HS-27A (cell line): ENCODE results near the gene TOLLIP.
"Not testable (repeated sequence)": the region's sequence is repeated elsewhere in the genome, so short reads cannot be mapped to it uniquely, and the experiment has no call there.

ENCODE experiments used
- DNase-seq: peaks from one replicate; pipeline ENCODE4 v3.0.0-alpha.2; 2012; ENCODE audit warnings: low read depth, missing footprints

Gene TOLLIP

DNA sequence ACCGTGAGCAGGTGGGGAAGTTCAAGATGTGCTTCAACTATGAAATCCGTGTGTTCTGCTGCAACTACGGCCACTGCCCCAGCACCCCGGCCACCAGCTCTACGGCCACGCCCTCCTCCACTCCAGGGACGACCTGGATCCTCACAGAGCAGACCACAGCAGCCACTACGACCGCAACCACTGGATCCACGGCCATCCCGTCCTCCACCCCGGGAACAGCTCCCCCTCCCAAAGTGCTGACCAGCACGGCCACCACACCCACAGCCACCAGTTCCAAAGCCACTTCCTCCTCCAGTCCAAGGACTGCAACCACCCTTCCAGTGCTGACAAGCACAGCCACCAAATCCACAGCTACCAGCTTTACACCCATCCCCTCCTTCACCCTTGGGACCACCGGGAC, 63.7 kb downstream of the TOLLIP start:
- DNase-seq: not testable (repeated sequence)

DNA sequence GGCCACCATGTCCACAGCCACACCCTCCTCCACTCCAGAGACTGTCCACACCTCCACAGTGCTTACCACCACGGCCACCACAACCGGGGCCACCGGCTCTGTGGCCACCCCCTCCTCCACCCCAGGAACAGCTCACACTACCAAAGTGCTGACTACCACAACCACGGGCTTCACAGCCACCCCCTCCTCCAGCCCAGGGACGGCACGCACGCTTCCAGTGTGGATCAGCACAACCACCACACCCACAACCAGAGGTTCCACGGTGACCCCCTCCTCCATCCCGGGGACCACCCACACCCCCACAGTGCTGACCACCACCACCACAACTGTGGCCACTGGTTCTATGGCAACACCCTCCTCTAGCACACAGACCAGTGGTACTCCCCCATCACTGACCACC, 64.9 kb downstream of the TOLLIP start:
- DNase-seq: not testable (repeated sequence)

DNA sequence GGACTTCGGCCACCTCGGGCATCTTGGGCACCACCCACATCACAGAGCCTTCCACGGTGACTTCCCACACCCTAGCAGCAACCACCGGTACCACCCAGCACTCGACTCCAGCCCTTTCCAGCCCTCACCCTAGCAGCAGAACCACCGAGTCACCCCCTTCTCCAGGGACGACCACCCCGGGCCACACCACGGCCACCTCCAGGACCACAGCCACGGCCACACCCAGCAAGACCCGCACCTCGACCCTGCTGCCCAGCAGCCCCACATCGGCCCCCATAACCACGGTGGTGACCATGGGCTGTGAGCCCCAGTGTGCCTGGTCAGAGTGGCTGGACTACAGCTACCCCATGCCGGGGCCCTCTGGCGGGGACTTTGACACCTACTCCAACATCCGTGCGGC, 65.9 kb downstream of the TOLLIP start:
- DNase-seq: not testable (repeated sequence)

DNA sequence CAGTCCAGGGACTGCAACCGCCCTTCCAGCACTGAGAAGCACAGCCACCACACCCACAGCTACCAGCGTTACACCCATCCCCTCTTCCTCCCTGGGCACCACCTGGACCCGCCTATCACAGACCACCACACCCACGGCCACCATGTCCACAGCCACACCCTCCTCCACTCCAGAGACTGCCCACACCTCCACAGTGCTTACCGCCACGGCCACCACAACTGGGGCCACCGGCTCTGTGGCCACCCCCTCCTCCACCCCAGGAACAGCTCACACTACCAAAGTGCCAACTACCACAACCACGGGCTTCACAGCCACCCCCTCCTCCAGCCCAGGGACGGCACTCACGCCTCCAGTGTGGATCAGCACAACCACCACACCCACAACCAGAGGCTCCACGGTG, 66.7 kb downstream of the TOLLIP start:
- DNase-seq: not testable (repeated sequence)

- no peak for DNase-seq
These were observed 67.1 kb downstream of the TOLLIP start for GRCh38 chr11:1242289-1242688.

GRCh38 chr11:1241706-1242105, 67.7 kb downstream of the TOLLIP start:
- DNase-seq: no peak

DNA sequence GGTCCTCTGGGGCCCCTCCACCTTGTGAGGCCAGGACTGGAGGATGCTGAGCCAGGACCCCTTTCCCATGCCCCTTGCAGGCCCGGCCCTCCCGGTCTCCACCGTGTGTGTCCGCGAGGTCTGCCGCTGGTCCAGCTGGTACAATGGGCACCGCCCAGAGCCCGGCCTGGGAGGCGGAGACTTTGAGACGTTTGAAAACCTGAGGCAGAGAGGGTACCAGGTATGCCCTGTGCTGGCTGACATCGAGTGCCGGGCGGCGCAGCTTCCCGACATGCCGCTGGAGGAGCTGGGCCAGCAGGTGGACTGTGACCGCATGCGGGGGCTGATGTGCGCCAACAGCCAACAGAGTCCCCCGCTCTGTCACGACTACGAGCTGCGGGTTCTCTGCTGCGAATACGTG, 68.7 kb downstream of the TOLLIP start:
- DNase-seq: no peak

DNA sequence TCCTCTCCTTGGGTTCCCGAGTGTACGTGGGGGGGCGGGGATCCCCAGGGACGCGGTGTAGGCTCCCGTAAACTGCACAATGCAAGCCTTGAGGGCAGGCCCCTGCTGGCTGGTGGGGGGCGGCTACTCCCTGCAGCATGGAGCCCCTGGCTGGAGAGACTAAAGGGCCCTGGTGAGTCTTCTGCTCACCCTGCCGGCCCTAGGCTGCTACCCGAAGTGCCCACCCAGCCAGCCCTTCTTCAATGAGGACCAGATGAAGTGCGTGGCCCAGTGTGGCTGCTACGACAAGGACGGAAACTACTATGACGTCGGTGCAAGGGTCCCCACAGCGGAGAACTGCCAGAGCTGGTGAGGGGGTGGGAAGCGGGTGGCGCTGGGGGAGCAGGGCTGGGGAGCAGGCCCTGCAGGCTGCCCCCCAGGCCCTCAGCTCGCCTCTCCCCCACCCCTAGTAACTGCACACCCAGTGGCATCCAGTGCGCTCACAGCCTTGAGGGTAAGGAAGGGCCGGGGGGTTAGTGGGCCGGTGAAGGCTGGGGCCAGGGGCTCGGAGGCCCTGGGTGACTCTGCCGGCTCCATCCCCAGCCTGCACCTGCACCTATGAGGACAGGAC, 69.7 kb downstream of the TOLLIP start:
- DNase-seq: no peak

- DNase-seq: no peak
These were observed 70.5 kb downstream of the TOLLIP start for GRCh38 chr11:1238767-1239595.

DNA sequence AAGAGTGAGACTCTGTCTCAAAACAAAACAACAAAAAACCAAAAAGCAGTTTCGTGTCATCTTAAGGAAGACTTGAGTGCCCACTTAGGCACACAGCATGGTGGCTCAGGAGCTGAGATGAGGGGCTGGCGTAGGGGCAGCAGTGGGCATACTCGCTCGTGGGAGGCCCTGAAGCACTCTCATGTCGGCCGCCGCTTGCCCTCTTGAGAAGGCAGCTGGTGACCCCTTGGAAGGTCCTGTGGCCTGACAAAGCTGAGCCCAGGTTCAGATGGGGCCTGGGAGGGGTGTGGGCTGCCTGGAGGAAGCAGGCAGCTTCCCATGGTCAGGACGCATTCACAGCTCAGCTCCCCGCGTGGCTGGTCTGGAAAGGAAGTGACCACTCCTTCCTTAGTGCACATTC, 71.6 kb downstream of the TOLLIP start:
- DNase-seq: no peak

GRCh38 chr11:1237128-1237580, 72.3 kb downstream of the TOLLIP start:
- DNase-seq: no peak

- DNase-seq: no peak
These were observed 72.9 kb downstream of the TOLLIP start for GRCh38 chr11:1236316-1237127.

GRCh38 chr11:1235901-1236315, 73.5 kb downstream of the TOLLIP start:
- no peak for DNase-seq

GRCh38 chr11:1235306-1235900, 74.0 kb downstream of the TOLLIP start:
- no peak for DNase-seq

- DNase-seq: no peak
These were observed 74.6 kb downstream of the TOLLIP start for GRCh38 chr11:1234771-1235305.

DNA sequence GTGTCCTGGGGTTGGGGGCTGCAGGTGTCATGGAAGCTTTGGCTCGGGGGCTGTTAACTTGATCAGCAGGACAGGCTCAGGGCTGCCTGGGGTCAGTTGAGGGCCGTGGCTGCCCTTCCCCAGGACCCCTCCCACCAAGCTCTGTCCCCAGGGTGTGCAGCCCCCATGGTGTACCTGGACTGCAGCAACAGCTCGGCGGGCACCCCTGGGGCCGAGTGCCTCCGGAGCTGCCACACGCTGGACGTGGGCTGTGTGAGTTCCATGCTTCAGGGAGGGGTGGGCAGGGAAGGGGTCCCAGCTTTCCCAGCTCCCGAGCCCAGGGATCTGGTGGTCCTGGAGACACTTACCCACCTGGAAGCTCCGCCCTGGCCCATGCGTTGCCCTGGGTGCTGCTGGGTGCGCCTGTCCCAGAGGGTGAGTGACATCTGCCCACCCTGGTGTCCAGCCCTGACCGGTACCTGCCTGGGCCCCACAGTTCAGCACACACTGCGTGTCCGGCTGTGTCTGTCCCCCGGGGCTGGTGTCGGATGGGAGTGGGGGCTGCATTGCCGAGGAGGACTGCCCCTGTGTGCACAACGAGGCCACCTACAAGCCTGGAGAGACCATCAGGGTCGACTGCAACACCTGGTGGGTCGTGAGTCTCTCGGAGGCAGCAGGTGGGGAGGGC, 75.2 kb downstream of the TOLLIP start:
- no peak for DNase-seq

GRCh38 chr11:1233351-1234053, 75.9 kb downstream of the TOLLIP start:
- DNase-seq: no peak

- DNase-seq: no peak
These were observed 76.5 kb downstream of the TOLLIP start for GRCh38 chr11:1232883-1233321.

DNA sequence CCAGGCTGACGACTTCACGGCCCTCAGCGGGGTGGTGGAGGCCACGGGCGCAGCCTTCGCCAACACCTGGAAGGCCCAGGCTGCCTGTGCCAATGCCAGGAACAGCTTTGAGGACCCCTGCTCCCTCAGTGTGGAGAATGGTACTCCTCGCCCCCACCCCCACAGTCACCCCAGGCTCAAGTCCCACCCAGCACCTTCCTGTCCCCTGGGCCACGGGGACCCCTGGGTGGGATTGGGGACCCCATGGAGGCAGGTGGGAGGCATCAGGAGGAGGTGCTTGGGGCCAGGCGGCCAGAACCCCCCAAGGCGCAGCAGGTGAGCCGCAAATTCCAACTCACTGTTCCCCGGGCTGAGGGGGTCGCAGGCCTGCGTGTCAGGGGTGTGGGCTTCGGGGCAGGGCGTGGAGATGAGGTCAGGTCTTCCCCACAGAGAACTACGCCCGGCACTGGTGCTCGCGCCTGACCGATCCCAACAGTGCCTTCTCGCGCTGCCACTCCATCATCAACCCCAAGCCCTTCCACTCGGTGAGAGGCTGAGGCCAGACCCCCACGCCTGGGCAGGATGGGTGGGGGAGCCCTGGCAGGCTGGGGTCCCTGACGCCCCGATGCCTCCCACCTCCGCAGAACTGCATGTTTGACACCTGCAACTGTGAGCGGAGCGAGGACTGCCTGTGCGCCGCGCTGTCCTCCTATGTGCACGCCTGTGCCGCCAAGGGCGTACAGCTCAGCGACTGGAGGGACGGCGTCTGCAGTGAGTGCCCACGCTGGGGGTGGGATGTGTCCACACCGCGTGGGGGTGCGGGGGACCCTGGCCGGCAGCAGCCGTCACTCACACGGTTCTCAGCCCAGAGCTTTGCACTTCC, 77.2 kb downstream of the TOLLIP start:
- no peak for DNase-seq
